ENCODE data around the gene NFYB.
"Not testable (repeated sequence)": the region's sequence is repeated elsewhere in the genome, so short reads cannot be mapped to it uniquely, and the experiment has no call there.

Gene NFYB

GRCh38 chr12:104133321-104133720 lies 4.7 kb downstream of the NFYB start:
- peaks cover 25% of the 10 kb centered on the region for H3K4me1 ChIP-seq (ENCODE audit: insufficient read depth, low read length)
- no peak overlapping the region for H3K27ac ChIP-seq (ENCODE audit: low read length)
- H3K9me3 ChIP-seq (ENCODE audit: insufficient read depth, low read depth, low read length) = no peaks in the 10 kb centered on the region
- H3K36me3 ChIP-seq (ENCODE audit: insufficient read depth, low read depth, low read length) = peaks cover 67% of the 10 kb centered on the region
- H3K27me3 ChIP-seq (ENCODE audit: insufficient read depth, low read length) = no peaks in the 10 kb centered on the region
- no peak overlapping the region for H3K9ac ChIP-seq (ENCODE audit: low read depth, low read length)
- H3K4me3 ChIP-seq (ENCODE audit: low read length) = no peak overlapping the region

- H3K4me3 ChIP-seq (ENCODE audit: low read length) = no peak overlapping the region
- H3K27ac ChIP-seq (ENCODE audit: low read length) = no peak overlapping the region
- no peaks in the 10 kb centered on the region for H3K27me3 ChIP-seq (ENCODE audit: insufficient read depth, low read length)
- no peak overlapping the region for H3K9ac ChIP-seq (ENCODE audit: low read depth, low read length)
- H3K9me3 ChIP-seq (ENCODE audit: insufficient read depth, low read depth, low read length) = no peaks in the 10 kb centered on the region
- peaks cover 25% of the 10 kb centered on the region for H3K4me1 ChIP-seq (ENCODE audit: insufficient read depth, low read length)
- peaks cover 76% of the 10 kb centered on the region for H3K36me3 ChIP-seq (ENCODE audit: insufficient read depth, low read depth, low read length)
Measured at GRCh38 chr12:104132351-104132956, 5.6 kb downstream of the NFYB start.

- Histone ChIP-seq H3K36me3 (ENCODE audit: insufficient read depth, low read depth, low read length) (peaks cover 83% of the 10 kb centered on the region), H3K9me3 (ENCODE audit: insufficient read depth, low read depth, low read length) (no peaks in the 10 kb centered on the region), H3K9ac (ENCODE audit: low read depth, low read length) (no peak overlapping the region), H3K4me3 (ENCODE audit: low read length) (no peak overlapping the region), H3K27ac (ENCODE audit: low read length) (no peak overlapping the region), H3K4me1 (ENCODE audit: insufficient read depth, low read length) (peaks cover 23% of the 10 kb centered on the region), H3K27me3 (ENCODE audit: insufficient read depth, low read length) (no peaks in the 10 kb centered on the region)
Measured at GRCh38 chr12:104131609-104132008, 6.4 kb downstream of the NFYB start.

GRCh38 chr12:104130760-104131159 lies 7.2 kb downstream of the NFYB start:
- Histone ChIP-seq H3K4me3 (ENCODE audit: low read length) (no peak overlapping the region), H3K4me1 (ENCODE audit: insufficient read depth, low read length) (peaks cover 14% of the 10 kb centered on the region), H3K27me3 (ENCODE audit: insufficient read depth, low read length) (no peaks in the 10 kb centered on the region), H3K9ac (ENCODE audit: low read depth, low read length) (no peak overlapping the region), H3K9me3 (ENCODE audit: insufficient read depth, low read depth, low read length) (no peaks in the 10 kb centered on the region), H3K36me3 (ENCODE audit: insufficient read depth, low read depth, low read length) (peaks cover 91% of the 10 kb centered on the region), H3K27ac (ENCODE audit: low read length) (no peak overlapping the region)

GRCh38 chr12:104126548-104126947 lies 11.5 kb downstream of the NFYB start:
- H3K27ac ChIP-seq (ENCODE audit: low read length) = no peak overlapping the region
- no peak overlapping the region for H3K9ac ChIP-seq (ENCODE audit: low read depth, low read length)
- peaks cover 10% of the 10 kb centered on the region for H3K4me1 ChIP-seq (ENCODE audit: insufficient read depth, low read length)
- no peaks in the 10 kb centered on the region for H3K27me3 ChIP-seq (ENCODE audit: insufficient read depth, low read length)
- peaks cover 96% of the 10 kb centered on the region for H3K36me3 ChIP-seq (ENCODE audit: insufficient read depth, low read depth, low read length)
- H3K9me3 ChIP-seq (ENCODE audit: insufficient read depth, low read depth, low read length) = no peaks in the 10 kb centered on the region
- H3K4me3 ChIP-seq (ENCODE audit: low read length) = no peak overlapping the region

- Histone ChIP-seq H3K36me3 (ENCODE audit: insufficient read depth, low read depth, low read length) (peaks cover 99% of the 10 kb centered on the region), H3K27ac (ENCODE audit: low read length) (no peak overlapping the region), H3K27me3 (ENCODE audit: insufficient read depth, low read length) (no peaks in the 10 kb centered on the region), H3K9ac (ENCODE audit: low read depth, low read length) (no peak overlapping the region), H3K4me3 (ENCODE audit: low read length) (no peak overlapping the region), H3K9me3 (ENCODE audit: insufficient read depth, low read depth, low read length) (no peaks in the 10 kb centered on the region), H3K4me1 (ENCODE audit: insufficient read depth, low read length) (peaks cover 15% of the 10 kb centered on the region)
Measured at GRCh38 chr12:104122298-104122697, 15.7 kb downstream of the NFYB start.

- Histone ChIP-seq H3K27me3 (ENCODE audit: insufficient read depth, low read length) (no peaks in the 10 kb centered on the region), H3K9me3 (ENCODE audit: insufficient read depth, low read depth, low read length) (no peaks in the 10 kb centered on the region), H3K9ac (ENCODE audit: low read depth, low read length) (no peak overlapping the region; the same call in 1 of the 2 replicates), H3K27ac (ENCODE audit: low read length) (no peak overlapping the region), H3K36me3 (ENCODE audit: insufficient read depth, low read depth, low read length) (peaks cover 94% of the 10 kb centered on the region), H3K4me1 (ENCODE audit: insufficient read depth, low read length) (peaks cover 15% of the 10 kb centered on the region), H3K4me3 (ENCODE audit: low read length) (no peak overlapping the region)
Measured at GRCh38 chr12:104121001-104121400, 17.0 kb downstream of the NFYB start.

GRCh38 chr12:104115587-104115975 lies 22.4 kb downstream of the NFYB start:
- H3K27ac ChIP-seq (ENCODE audit: low read length) = no peak overlapping the region
- H3K9me3 ChIP-seq (ENCODE audit: insufficient read depth, low read depth, low read length) = no peaks in the 10 kb centered on the region
- no peak overlapping the region for H3K9ac ChIP-seq (ENCODE audit: low read depth, low read length)
- peaks cover 2% of the 10 kb centered on the region; the same call in 1 of the 2 replicates for H3K4me1 ChIP-seq (ENCODE audit: insufficient read depth, low read length)
- H3K36me3 ChIP-seq (ENCODE audit: insufficient read depth, low read depth, low read length) = peaks cover 47% of the 10 kb centered on the region
- no peak overlapping the region for H3K4me3 ChIP-seq (ENCODE audit: low read length)
- H3K27me3 ChIP-seq (ENCODE audit: insufficient read depth, low read length) = no peaks in the 10 kb centered on the region

GRCh38 chr12:104114834-104115586 lies 23.0 kb downstream of the NFYB start:
- not testable (repeated sequence) for H3K4me3 ChIP-seq (ENCODE audit: low read length); H3K27me3 ChIP-seq (ENCODE audit: insufficient read depth, low read length); H3K4me1 ChIP-seq (ENCODE audit: insufficient read depth, low read length); H3K9ac ChIP-seq (ENCODE audit: low read depth, low read length); H3K9me3 ChIP-seq (ENCODE audit: insufficient read depth, low read depth, low read length); H3K27ac ChIP-seq (ENCODE audit: low read length)
- H3K36me3 ChIP-seq (ENCODE audit: insufficient read depth, low read depth, low read length) = peaks cover 41% of the 10 kb centered on the region

GRCh38 chr12:104109446-104110271 lies 28.4 kb downstream of the NFYB start:
- Histone ChIP-seq H3K4me1 (ENCODE audit: insufficient read depth, low read length) (peaks cover 10% of the 10 kb centered on the region; the same call in 1 of the 2 replicates), H3K36me3 (ENCODE audit: insufficient read depth, low read depth, low read length) (peaks cover 3% of the 10 kb centered on the region; the same call in 1 of the 2 replicates), H3K4me3 (ENCODE audit: low read length) (no peak overlapping the region), H3K9ac (ENCODE audit: low read depth, low read length) (no peak overlapping the region), H3K9me3 (ENCODE audit: insufficient read depth, low read depth, low read length) (no peaks in the 10 kb centered on the region), H3K27me3 (ENCODE audit: insufficient read depth, low read length) (no peaks in the 10 kb centered on the region), H3K27ac (ENCODE audit: low read length) (no peak overlapping the region)

GRCh38 chr12:104108755-104109445 lies 29.1 kb downstream of the NFYB start:
- Histone ChIP-seq H3K27ac (ENCODE audit: low read length) (no peak overlapping the region), H3K4me1 (ENCODE audit: insufficient read depth, low read length) (peaks cover 10% of the 10 kb centered on the region; the same call in 1 of the 2 replicates), H3K9me3 (ENCODE audit: insufficient read depth, low read depth, low read length) (no peaks in the 10 kb centered on the region), H3K4me3 (ENCODE audit: low read length) (no peak overlapping the region), H3K9ac (ENCODE audit: low read depth, low read length) (no peak overlapping the region), H3K27me3 (ENCODE audit: insufficient read depth, low read length) (no peaks in the 10 kb centered on the region), H3K36me3 (ENCODE audit: insufficient read depth, low read depth, low read length) (no peaks in the 10 kb centered on the region)
